CD4-positive, alpha-beta T cell (primary cell): Measurements from ENCODE around the gene LSM10. TPM values are rescaled to one million over a fixed set of nuclear protein-coding genes. Genes with fewer than 3 reads are reported as not detected.

Experiments used
- ATAC-seq: fragments of 200-7000 bp; cut with Tn5 transposase; one replicate; pipeline ENCODE4 v1.10.0; 2022; ENCODE audit warnings: mild to moderate bottlenecking; ENCODE audit not compliant: poor library complexity
- CTCF ChIA-PET: fragments of 350-600 bp; sonication (Branson Sonifier 250); formaldehyde crosslinking; loops from one replicate; lab custom pipeline; 2021; ENCODE audit warnings: antibody characterized with exemption, inconsistent platforms; lab: Charles Lee
- POLR2A ChIA-PET: fragments of 350-600 bp; sonication (Branson Sonifier 250); formaldehyde crosslinking; loops from one replicate; lab custom pipeline; 2021; ENCODE audit warnings: antibody characterized with exemption, inconsistent platforms; lab: Charles Lee
- DNase-seq, 14 experiments: peaks; one replicate each; pipeline ENCODE4 v3.0.0-alpha.2; 2013 to 2020; ENCODE audit warnings: mixed read lengths in 2 of 14
- H3K27ac ChIP-seq, 2 donors: one replicate each; pipeline versions ENCODE4 v1.5.1 to v1.7.0; 2013; ENCODE audit warnings: low read length in 2 of 2, low read depth in 1 of 2, mild to moderate bottlenecking in 1 of 2
- H3K27me3 ChIP-seq, 2 experiments: 1 replicate in 1 of 2; 2 replicates in 1 of 2; pipeline versions ENCODE4 v1.6.1 to v1.7.0; 2013; ENCODE audit warnings: low read length in 2 of 2, control low read depth in 1 of 2, mild to moderate bottlenecking in 1 of 2, moderate library complexity in 1 of 2; ENCODE audit not compliant: insufficient read depth in 2 of 2, control insufficient read depth in 1 of 2
- H3K36me3 ChIP-seq: one replicate; pipeline ENCODE4 v1.6.1; 2013; ENCODE audit warnings: low read length, control low read depth; ENCODE audit not compliant: insufficient read depth
- H3K4me1 ChIP-seq: one replicate; pipeline ENCODE4 v1.6.1; 2013; ENCODE audit warnings: low read length, control low read depth; ENCODE audit not compliant: insufficient read depth
- H3K4me3 ChIP-seq: one replicate; pipeline ENCODE4 v1.5.1; 2013; ENCODE audit warnings: mild to moderate bottlenecking, low read length, moderate library complexity
- H3K9me3 ChIP-seq, 2 experiments: 1 replicate in 1 of 2; 2 replicates in 1 of 2; pipeline versions ENCODE4 v1.6.1 to v1.7.0; 2013; ENCODE audit warnings: low read length in 2 of 2, mild to moderate bottlenecking in 2 of 2, control low read depth in 1 of 2, moderate library complexity in 1 of 2; ENCODE audit not compliant: control insufficient read depth in 1 of 2, insufficient read depth in 1 of 2
- H3K27ac Mint-ChIP-seq: one replicate; pipeline ENCODE4 v1.8.0; 2020; ENCODE audit warnings: mixed read lengths
- H3K27me3 Mint-ChIP-seq: one replicate; pipeline ENCODE4 v1.8.0; 2021; ENCODE audit warnings: mixed read lengths
- H3K36me3 Mint-ChIP-seq: one replicate; pipeline ENCODE4 v1.8.0; 2021; ENCODE audit warnings: low read depth, mixed read lengths
- H3K4me1 Mint-ChIP-seq: one replicate; pipeline ENCODE4 v1.8.0; 2021; ENCODE audit warnings: low read depth, mixed read lengths
- H3K4me3 Mint-ChIP-seq: one replicate; pipeline ENCODE4 v1.8.0; 2020; ENCODE audit warnings: mild to moderate bottlenecking, mixed read lengths
- H3K9me3 Mint-ChIP-seq: one replicate; pipeline ENCODE4 v1.8.0; 2020; ENCODE audit warnings: mixed read lengths
- CTCF ChIP-seq: fragments of 200-600 bp; IDR thresholded peaks from one replicate; pipeline ENCODE4 v1.8.0; 2022; ENCODE audit warnings: antibody characterized with exemption, mild to moderate bottlenecking
- intact Hi-C, 2 experiments: fragments of 100-400 bp; cut with DNase I in 1 of 2; cut with micrococcal nuclease in 1 of 2; formaldehyde crosslinking; loops; one replicate each; pipeline versions ENCODE4 v1.15.1 to v1.9.0; 2023 to 2025; cut with DNase I, micrococcal nuclease
- total RNA-seq, 174 experiments: library from RNA in 2 of 174; stranded (reverse) in 2 of 174; gene quantifications; one replicate each; pipeline ENCODE4 v1.2.3 and lab custom pipeline; 2021 to 2026

LSM10 gene
- total RNA-seq, 2 experiments from 2014 or later, result 25.6 to 26.0 TPM

GRCh38 chr1:36382231-36382630, 15.5 kb downstream of the LSM10 start:
- no peak overlapping the region for H3K4me3 ChIP-seq
- H3K27ac Mint-ChIP-seq, result peak overlapping the region; percentile 98
- TF ChIP-seq CTCF, result no peak
- H3K9me3 ChIP-seq, result no peaks in the 10 kb centered on the region
- H3K27me3 ChIP-seq, result no peaks in the 10 kb centered on the region
- peaks cover 10% of the 10 kb centered on the region for H3K36me3 ChIP-seq
- POLR2A ChIA-PET, result interaction anchor here (5.1 kb wide), 1 partner anchor 16 kb away, joined by 58 read pairs; no protein-coding TSS in a partner anchor
- CTCF ChIA-PET, result interaction anchor here (0.6 to 1.5 kb wide), 4 partner anchors 13 to 272 kb away, joined by 3 to 6 read pairs (median 4); partner anchors contain the start of gene LSM10
- intact Hi-C loops, result loop anchor here in 1 of 2 experiments (5.0 kb wide), 2 partner anchors 40 to 75 kb away; partner anchors contain the start of gene SH3D21
- H3K27ac ChIP-seq, result no peak overlapping the region
- DNase-seq, result no peak
- H3K4me1 ChIP-seq, result peaks cover 79% of the 10 kb centered on the region
- H3K4me1 Mint-ChIP-seq, result peaks cover 86% of the 10 kb centered on the region
- no peaks in the 10 kb centered on the region for H3K27me3 Mint-ChIP-seq
- no peak for ATAC-seq
- peaks cover 26% of the 10 kb centered on the region for H3K36me3 Mint-ChIP-seq
- H3K4me3 Mint-ChIP-seq, result peak overlapping the region; percentile 89
- H3K9me3 Mint-ChIP-seq, result no peaks in the 10 kb centered on the region

GRCh38 chr1:36381405-36381804, 16.3 kb downstream of the LSM10 start:
- H3K27ac ChIP-seq, result no peak overlapping the region
- no peaks in the 10 kb centered on the region for H3K9me3 ChIP-seq
- no peak overlapping the region for H3K4me3 ChIP-seq
- Mint-ChIP-seq H3K4me3 (peak overlapping the region; percentile 12), H3K4me1 (peaks cover 85% of the 10 kb centered on the region), H3K9me3 (no peaks in the 10 kb centered on the region), H3K27me3 (no peaks in the 10 kb centered on the region), H3K36me3 (peaks cover 20% of the 10 kb centered on the region), H3K27ac (peak overlapping the region; percentile 98)
- POLR2A ChIA-PET, result interaction anchor here (0.8 kb wide), 1 partner anchor 14 kb away, joined by 4 read pairs; no protein-coding TSS in a partner anchor
- no peak for TF ChIP-seq CTCF
- intact Hi-C loops, result loop anchor here in 1 of 2 experiments (5.0 kb wide), 2 partner anchors 39 to 74 kb away; partner anchors contain the start of gene SH3D21
- H3K4me1 ChIP-seq, result peaks cover 78% of the 10 kb centered on the region
- H3K36me3 ChIP-seq, result peaks cover 10% of the 10 kb centered on the region
- CTCF ChIA-PET, result interaction anchor here (1.5 to 1.7 kb wide), 2 partner anchors 12 to 16 kb away, joined by 3 to 5 read pairs; partner anchors contain the start of gene LSM10
- DNase-seq (no peak), ATAC-seq (no peak)
- no peaks in the 10 kb centered on the region for H3K27me3 ChIP-seq

GRCh38 chr1:36380782-36381181, 16.9 kb downstream of the LSM10 start:
- Histone ChIP-seq H3K27ac (no peak overlapping the region), H3K36me3 (peaks cover 14% of the 10 kb centered on the region), H3K4me1 (peaks cover 80% of the 10 kb centered on the region), H3K27me3 (no peaks in the 10 kb centered on the region), H3K4me3 (no peak overlapping the region), H3K9me3 (no peaks in the 10 kb centered on the region)
- H3K27ac Mint-ChIP-seq, result peak overlapping the region; percentile 98
- ATAC-seq (no peak), DNase-seq (no peak)
- H3K9me3 Mint-ChIP-seq, result no peaks in the 10 kb centered on the region
- no peak for TF ChIP-seq CTCF
- CTCF ChIA-PET, result interaction anchor here (1.7 kb wide), 1 partner anchor 12 kb away, joined by 5 read pairs; no protein-coding TSS in a partner anchor
- H3K4me3 Mint-ChIP-seq, result no peak overlapping the region
- H3K4me1 Mint-ChIP-seq, result peaks cover 84% of the 10 kb centered on the region
- H3K27me3 Mint-ChIP-seq, result no peaks in the 10 kb centered on the region
- POLR2A ChIA-PET, result interaction anchor here (0.8 kb wide), 1 partner anchor 13 kb away, joined by 4 read pairs; no protein-coding TSS in a partner anchor
- intact Hi-C loops, result loop anchor here in 1 of 2 experiments (5.0 kb wide), 2 partner anchors 38 to 73 kb away; partner anchors contain the start of gene SH3D21
- H3K36me3 Mint-ChIP-seq, result peaks cover 14% of the 10 kb centered on the region
